Measurements from ENCODE around the gene LCNL1.

DNA sequence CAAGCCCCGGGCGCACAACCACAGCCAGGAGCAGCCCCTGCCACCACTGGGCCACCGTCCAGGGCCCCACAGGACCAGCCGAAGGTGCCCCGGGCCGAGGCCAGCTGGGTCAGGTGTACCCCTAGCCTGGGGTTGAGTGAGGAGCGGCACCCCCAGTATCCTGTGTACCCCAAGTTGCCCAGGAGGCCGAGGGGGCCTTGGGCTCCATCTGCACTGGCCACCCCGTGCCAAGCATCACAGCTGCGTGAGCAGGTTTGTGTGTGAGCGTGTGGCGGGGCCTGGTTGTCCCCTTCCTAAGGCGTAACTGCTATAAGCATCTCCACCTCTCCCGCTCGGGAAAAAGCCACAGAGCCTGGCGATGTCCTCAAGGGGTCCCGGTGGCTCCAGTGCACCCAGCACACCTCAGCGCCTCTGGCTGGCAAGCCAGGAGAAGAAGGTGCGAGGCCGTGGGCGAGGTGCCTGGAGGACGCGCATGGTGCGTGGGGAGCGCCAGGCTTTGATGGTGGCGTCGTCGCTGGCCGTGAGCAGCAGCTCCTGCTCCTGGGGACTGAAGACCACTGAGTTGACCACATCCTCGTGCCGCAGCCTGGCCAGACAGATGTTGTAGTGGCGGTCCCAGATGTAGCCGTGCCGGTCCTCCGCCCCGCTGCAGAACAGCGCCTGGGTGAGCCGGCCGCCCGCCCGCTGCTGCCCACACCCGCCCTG is 42.1 kb upstream of the LCNL1 start:
- TF ChIP-seq RAD51 (IDR thresholded peaks at IDR 0.05; ENCODE audit: borderline replicate concordance) (no peak), MAFK (conservative IDR thresholded peaks at IDR 0.05 in 1 of 2, IDR thresholded peaks at IDR 0.05 in 1 of 2; ENCODE audit: low read length in 2 of 2) (no peak), ZBTB38 (CRISPR knock-in tag; IDR thresholded peaks at IDR 0.05) (no peak), SOX6 (IDR thresholded peaks at IDR 0.05) (no peak), SOX6 (CRISPR knock-in tag; IDR thresholded peaks at IDR 0.05) (no peak), RFX5 (IDR thresholded peaks at IDR 0.05; ENCODE audit: low read depth, low read length) (no peak), EZH2 (conservative IDR thresholded peaks at IDR 0.05; ENCODE audit: low read depth, low read length) (no peak), ATF2 (CRISPR knock-in tag; IDR thresholded peaks at IDR 0.05) (no peak), IRF9 (CRISPR knock-in tag; IDR thresholded peaks at IDR 0.05; ENCODE audit: borderline replicate concordance) (no peak), EP300 (IDR thresholded peaks at IDR 0.05; ENCODE audit: low read depth in 2 of 2, low read length in 2 of 2) (no peak), EP300 (CRISPR knock-in tag; IDR thresholded peaks at IDR 0.05; ENCODE audit: borderline replicate concordance) (no peak), ZNF430 (CRISPR knock-in tag; IDR thresholded peaks at IDR 0.05) (no peak), KLF15 (CRISPR knock-in tag; IDR thresholded peaks at IDR 0.05; ENCODE audit: borderline replicate concordance) (no peak)
- TF ChIP-seq, protein P1, sequence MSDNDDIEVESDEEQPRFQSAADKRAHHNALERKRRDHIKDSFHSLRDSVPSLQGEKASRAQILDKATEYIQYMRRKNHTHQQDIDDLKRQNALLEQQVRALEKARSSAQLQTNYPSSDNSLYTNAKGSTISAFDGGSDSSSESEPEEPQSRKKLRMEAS (IDR thresholded peaks at IDR 0.05) = no peak
- TF ChIP-seq, protein P2, sequence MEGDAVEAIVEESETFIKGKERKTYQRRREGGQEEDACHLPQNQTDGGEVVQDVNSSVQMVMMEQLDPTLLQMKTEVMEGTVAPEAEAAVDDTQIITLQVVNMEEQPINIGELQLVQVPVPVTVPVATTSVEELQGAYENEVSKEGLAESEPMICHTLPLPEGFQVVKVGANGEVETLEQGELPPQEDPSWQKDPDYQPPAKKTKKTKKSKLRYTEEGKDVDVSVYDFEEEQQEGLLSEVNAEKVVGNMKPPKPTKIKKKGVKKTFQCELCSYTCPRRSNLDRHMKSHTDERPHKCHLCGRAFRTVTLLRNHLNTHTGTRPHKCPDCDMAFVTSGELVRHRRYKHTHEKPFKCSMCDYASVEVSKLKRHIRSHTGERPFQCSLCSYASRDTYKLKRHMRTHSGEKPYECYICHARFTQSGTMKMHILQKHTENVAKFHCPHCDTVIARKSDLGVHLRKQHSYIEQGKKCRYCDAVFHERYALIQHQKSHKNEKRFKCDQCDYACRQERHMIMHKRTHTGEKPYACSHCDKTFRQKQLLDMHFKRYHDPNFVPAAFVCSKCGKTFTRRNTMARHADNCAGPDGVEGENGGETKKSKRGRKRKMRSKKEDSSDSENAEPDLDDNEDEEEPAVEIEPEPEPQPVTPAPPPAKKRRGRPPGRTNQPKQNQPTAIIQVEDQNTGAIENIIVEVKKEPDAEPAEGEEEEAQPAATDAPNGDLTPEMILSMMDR (CRISPR knock-in tag; IDR thresholded peaks at IDR 0.05) = no peak
